Measurements from ENCODE around the gene ANKRD13A.
"Not testable (repeated sequence)": the region's sequence is repeated elsewhere in the genome, so short reads cannot be mapped to it uniquely, and the experiment has no call there.

ANKRD13A gene

DNA sequence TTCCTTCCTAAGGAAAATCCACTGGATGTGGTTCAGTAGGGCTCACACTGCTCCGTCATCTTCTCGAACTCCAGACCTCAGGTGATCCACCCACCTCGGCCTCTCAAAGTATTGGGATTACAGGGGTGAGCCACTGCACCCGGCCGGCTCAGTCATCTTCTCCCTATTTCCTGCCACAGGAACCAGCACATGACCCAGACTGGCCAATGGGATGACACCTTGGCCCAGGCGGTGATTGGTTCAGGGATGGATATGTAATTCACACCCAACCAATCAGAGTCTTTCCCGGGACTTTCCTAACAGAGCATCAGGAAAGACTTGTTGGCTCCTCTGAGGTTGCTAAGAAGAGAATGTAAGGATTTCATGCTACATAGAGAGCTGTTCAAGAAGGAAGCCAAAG is 68.3 kb downstream of the ANKRD13A start:
- TF ChIP-seq CTCF (IDR thresholded peaks at IDR 0.05; ENCODE audit: low read depth, low read length) = no peak

DNA sequence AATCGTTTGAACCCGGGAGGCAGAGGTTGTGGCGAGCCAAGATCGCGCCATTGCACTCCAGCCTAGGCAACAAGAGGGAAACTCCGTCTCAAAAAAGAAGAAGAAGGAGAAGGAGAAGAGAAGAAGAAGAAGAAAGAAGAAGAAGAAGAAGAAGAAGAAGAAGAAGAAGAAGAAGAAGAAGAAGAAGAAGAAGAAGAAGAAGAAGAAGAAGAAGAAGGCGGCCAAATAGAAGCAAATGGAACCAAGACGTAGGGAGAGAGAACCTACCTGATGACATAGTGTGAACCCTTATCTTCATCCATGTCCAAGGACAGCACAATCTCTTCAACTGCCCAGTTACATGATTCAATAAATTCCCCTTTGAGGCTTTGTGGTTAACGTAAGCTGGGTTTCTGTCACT is 68.9 kb downstream of the ANKRD13A start:
- DNase-seq (ENCODE audit: low read depth, low spot score); in situ Hi-C loops (cut with HindIII; ENCODE audit: low sequenced_read_pairs); H3K4me3 ChIP-seq (ENCODE audit: low read depth, low read length): not testable (repeated sequence)

More for the DNA sequence above, 68.3 kb downstream of the ANKRD13A start:
- no peak overlapping the region for H3K4me3 ChIP-seq (ENCODE audit: low read depth, low read length)
- no peak for DNase-seq (ENCODE audit: low read depth, low spot score)
- in situ Hi-C loops (cut with HindIII; ENCODE audit: low sequenced_read_pairs) = no loop called here

DNA sequence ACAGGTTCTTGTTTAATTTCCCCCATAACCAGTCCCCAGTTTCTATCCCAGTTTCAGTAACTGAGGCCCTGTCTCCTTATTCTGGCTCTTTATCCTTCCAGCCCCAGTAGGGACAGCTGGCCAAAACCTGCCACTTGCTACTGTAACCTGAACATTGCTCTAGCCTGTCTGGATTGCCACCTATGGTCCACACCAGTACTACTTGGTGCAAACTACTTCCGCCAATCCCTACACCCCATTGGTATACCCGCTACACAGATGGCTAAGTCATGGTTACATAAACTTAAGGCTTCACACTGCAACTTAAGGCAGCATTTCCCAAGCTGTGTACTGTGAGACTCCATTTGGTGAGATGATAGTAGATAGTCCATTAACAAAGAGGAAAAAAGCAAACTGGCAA is 69.4 kb downstream of the ANKRD13A start:
- H3K4me3 ChIP-seq (ENCODE audit: low read depth, low read length) = no peak overlapping the region
- in situ Hi-C loops (cut with HindIII; ENCODE audit: low sequenced_read_pairs) = no loop called here
- no peak for TF ChIP-seq CTCF (IDR thresholded peaks at IDR 0.05; ENCODE audit: low read depth, low read length)
- no peak for DNase-seq (ENCODE audit: low read depth, low spot score)

- no peak overlapping the region for H3K4me3 ChIP-seq (ENCODE audit: low read depth, low read length)
- in situ Hi-C loops (cut with HindIII; ENCODE audit: low sequenced_read_pairs) = no loop called here
- no peak for DNase-seq (ENCODE audit: low read depth, low spot score)
- TF ChIP-seq CTCF (IDR thresholded peaks at IDR 0.05; ENCODE audit: low read depth, low read length) = no peak
Measured at GRCh38 chr12:110071504-110071903, 72.3 kb downstream of the ANKRD13A start.

DNA sequence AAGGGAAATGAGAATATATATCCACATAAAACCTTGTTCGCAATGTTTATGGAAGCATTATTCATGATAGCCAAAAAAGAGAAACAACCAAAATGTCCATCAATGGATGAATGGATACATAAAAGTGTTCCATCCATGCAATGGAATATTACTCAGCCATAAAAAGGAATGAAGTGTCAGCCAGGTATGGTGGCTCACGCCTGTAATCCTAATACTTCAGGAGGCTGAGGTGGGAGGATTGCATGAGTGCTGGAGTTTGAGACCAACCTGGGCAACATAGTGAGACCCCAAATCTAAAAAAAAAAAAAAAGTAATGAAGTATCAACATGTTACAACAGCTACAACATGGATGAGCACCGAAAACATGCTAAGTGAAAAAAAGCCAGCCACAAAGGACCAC is 72.7 kb downstream of the ANKRD13A start:
- no peak for DNase-seq (ENCODE audit: low read depth, low spot score)
- no peak overlapping the region for H3K4me3 ChIP-seq (ENCODE audit: low read depth, low read length)
- in situ Hi-C loops (cut with HindIII; ENCODE audit: low sequenced_read_pairs) = no loop called here
- no peak for TF ChIP-seq CTCF (IDR thresholded peaks at IDR 0.05; ENCODE audit: low read depth, low read length)

DNA sequence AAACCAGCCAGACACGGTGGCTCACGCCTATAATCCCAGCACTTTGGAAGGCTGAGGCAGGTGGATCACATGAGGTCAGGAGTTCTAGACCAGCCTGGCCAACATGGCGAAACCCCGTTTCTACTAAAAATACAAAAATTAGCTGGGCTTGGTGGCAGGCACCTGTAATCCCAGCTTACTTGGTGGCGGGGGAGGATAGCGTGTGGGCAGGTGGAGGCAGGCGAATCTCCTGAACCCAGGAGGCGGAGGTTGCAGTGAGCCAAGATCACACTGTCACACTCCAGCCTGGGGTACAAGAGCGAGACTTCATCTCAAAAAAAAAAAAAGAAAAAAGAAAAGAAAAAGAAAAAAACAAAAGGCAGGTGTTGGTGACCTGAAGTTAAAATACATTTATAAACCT is 73.4 kb downstream of the ANKRD13A start:
- DNase-seq (ENCODE audit: low read depth, low spot score); in situ Hi-C loops (cut with HindIII; ENCODE audit: low sequenced_read_pairs); H3K4me3 ChIP-seq (ENCODE audit: low read depth, low read length): not testable (repeated sequence)

- TF ChIP-seq CTCF (IDR thresholded peaks at IDR 0.05; ENCODE audit: low read depth, low read length) = no peak
- DNase-seq (ENCODE audit: low read depth, low spot score) = no peak
- in situ Hi-C loops (cut with HindIII; ENCODE audit: low sequenced_read_pairs) = no loop called here
- peak overlapping the region; percentile 26 for H3K4me3 ChIP-seq (ENCODE audit: low read depth, low read length)
Measured at GRCh38 chr12:110073049-110073831, 74.0 kb downstream of the ANKRD13A start.

DNA sequence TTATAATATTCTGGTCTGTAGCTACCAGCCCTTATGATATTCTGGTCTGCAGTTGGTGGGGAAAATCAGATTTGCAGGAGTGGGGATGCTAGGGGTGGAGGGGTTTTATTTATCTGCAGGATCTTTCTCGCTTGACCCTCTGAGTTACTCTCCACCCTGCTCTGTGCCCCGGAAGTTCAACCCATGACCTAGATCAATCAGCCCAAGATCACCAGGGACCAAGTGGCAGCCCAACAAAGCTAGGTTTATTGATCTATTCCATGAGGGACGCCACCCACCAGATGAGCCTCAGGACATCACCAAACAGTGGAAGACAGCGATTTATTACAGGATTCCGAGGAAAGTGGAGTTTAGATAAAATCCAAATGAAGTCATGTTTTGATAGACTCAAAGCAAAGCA is 74.9 kb downstream of the ANKRD13A start:
- no peak overlapping the region for H3K4me3 ChIP-seq (ENCODE audit: low read depth, low read length)
- DNase-seq (ENCODE audit: low read depth, low spot score) = no peak
- in situ Hi-C loops (cut with HindIII; ENCODE audit: low sequenced_read_pairs) = no loop called here
- no peak for TF ChIP-seq CTCF (IDR thresholded peaks at IDR 0.05; ENCODE audit: low read depth, low read length)

Measured in astrocyte of the spinal cord (primary cell).